ENCODE measurements around the gene OR5M3.

DNA sequence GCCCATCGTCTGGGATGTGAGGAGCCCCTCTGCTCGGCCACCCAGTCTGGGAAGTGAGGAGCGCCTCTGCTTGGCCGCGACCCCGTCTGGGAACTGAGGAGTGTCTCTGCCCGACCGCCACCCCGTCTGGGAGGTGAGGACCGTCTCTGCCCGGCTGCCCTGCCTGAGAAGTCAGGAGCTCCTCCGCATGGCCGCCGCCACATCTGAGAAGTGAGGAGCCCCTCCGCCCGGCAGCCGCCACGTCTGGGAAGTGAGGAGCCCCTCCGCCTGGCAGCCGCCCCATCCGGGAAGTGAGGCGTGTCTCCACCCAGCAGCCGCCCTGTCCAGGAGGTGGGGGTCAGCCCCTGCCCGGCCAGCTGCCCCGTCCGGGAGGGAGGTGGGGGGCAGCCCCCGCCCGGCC is 23.9 kb upstream of the OR5M3 start:
- TF ChIP-seq CTCF (IDR thresholded peaks at IDR 0.05) (no peak), POLR2A (IDR thresholded peaks at IDR 0.05) (no peak), EP300 (IDR thresholded peaks at IDR 0.05) (no peak)
